ENCODE data around the gene AR. TPM values are rescaled to one million over a fixed set of nuclear protein-coding genes. Genes with fewer than 3 reads are reported as not detected.
"Not testable (repeated sequence)": the region's sequence is repeated elsewhere in the genome, so short reads cannot be mapped to it uniquely, and the experiment has no call there.

The AR gene
- total RNA-seq, 2 experiments from 2014 or later, result not detected

DNA sequence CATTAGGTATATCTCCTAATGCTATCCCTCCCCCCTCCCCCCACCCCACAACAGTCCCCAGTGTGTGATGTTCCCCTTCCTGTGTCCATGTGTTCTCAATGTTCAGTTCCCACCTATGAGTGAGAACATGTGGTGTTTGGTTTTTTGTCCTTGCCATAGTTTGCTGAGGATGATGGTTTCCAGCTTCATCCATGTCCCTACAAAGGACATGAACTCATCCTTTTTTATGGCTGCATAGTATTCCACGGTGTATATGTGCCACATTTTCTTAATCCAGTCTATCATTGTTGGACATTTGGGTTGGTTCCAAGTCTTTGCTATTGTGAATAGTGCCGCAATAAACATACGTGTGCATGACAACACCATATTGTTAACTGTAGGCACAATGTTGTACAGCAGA lies 93.5 kb downstream of the AR start:
- not testable (repeated sequence) for H3K4me1 Mint-ChIP-seq, H3K27ac Mint-ChIP-seq, DNase-seq, H3K27me3 Mint-ChIP-seq, H3K36me3 Mint-ChIP-seq, H3K4me3 Mint-ChIP-seq, H3K9me3 Mint-ChIP-seq

GRCh38 chrX:67648361-67648760 lies 104.5 kb downstream of the AR start:
- H3K27me3 Mint-ChIP-seq, result no peaks in the 10 kb centered on the region
- H3K27ac Mint-ChIP-seq, result no peak overlapping the region
- no peaks in the 10 kb centered on the region for H3K36me3 Mint-ChIP-seq
- no peaks in the 10 kb centered on the region for H3K9me3 Mint-ChIP-seq
- no peak for DNase-seq
- H3K4me3 Mint-ChIP-seq, result no peak overlapping the region
- no peaks in the 10 kb centered on the region for H3K4me1 Mint-ChIP-seq

DNA sequence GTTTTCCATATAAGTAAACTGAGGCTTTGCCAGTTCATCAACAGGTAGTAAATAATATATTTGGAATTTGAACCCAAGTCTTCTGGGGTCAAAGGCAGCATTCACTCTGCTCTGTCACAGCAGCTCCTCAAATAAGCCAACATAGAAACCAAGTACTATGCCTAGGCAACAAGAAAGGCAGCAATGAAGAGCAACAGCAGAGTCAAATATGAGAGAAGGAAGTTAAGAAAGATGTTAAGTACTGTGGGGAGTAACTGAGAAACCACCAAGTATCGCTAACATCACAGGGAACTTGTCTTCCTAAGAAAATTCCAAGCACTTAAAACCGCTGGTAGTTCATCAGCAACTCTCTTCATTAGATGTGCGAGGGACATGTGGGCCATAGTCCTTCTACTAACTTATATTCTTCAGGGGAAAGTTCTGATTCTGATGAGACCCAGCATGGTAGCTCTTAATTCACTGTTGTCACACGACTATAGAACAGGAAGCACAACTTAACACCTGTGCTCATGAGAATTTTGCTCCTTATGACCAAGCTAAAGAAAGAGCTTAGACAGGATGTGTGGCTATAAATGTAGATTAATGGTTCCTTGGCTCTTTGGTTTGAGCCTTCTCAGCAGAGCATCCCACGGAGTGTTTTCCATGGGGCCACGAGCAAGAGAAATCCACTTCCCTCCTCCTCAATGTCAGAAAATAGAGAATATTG lies 107.8 kb downstream of the AR start:
- no peaks in the 10 kb centered on the region for H3K36me3 Mint-ChIP-seq
- H3K27ac Mint-ChIP-seq, result no peak overlapping the region
- no peaks in the 10 kb centered on the region for H3K4me1 Mint-ChIP-seq
- no peaks in the 10 kb centered on the region for H3K27me3 Mint-ChIP-seq
- no peaks in the 10 kb centered on the region for H3K9me3 Mint-ChIP-seq
- DNase-seq, result no peak
- H3K4me3 Mint-ChIP-seq, result no peak overlapping the region

- no peaks in the 10 kb centered on the region for H3K36me3 Mint-ChIP-seq
- H3K4me1 Mint-ChIP-seq, result no peaks in the 10 kb centered on the region
- no peak for DNase-seq
- H3K27me3 Mint-ChIP-seq, result no peaks in the 10 kb centered on the region
- H3K4me3 Mint-ChIP-seq, result no peak overlapping the region
- H3K9me3 Mint-ChIP-seq, result no peaks in the 10 kb centered on the region
- H3K27ac Mint-ChIP-seq, result no peak overlapping the region
Measured at GRCh38 chrX:67652543-67652942, 108.7 kb downstream of the AR start.

DNA sequence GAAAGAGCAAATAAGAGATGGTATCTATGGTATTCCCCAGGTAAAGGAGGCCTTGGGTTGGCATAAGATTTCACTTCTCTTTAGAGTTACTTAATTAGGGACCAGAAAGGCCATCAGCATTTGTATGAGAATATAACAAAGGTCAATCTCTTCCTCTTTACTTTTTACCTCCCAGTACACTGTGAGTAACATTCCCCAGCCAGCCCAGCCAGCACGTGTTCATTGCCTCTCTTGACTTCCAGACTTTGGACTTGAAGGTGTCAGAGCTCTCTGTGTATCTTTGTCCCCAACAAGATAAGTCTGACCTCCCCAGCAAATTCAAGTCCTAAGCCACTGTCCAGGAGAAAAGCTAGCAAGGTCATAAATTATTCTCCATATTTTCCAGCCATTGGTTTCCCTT lies 110.5 kb downstream of the AR start:
- no peaks in the 10 kb centered on the region for H3K4me1 Mint-ChIP-seq
- H3K9me3 Mint-ChIP-seq, result no peaks in the 10 kb centered on the region

GRCh38 chrX:67665583-67665982 lies 121.8 kb downstream of the AR start:
- H3K4me1 Mint-ChIP-seq, result no peaks in the 10 kb centered on the region
- no peak for DNase-seq
- H3K36me3 Mint-ChIP-seq, result no peaks in the 10 kb centered on the region
- no peak overlapping the region for H3K4me3 Mint-ChIP-seq
- H3K27me3 Mint-ChIP-seq, result no peaks in the 10 kb centered on the region
- H3K27ac Mint-ChIP-seq, result no peak overlapping the region
- no peaks in the 10 kb centered on the region for H3K9me3 Mint-ChIP-seq

More for the DNA sequence above, 110.5 kb downstream of the AR start:
- Mint-ChIP-seq H3K27me3 (no peaks in the 10 kb centered on the region), H3K27ac (no peak overlapping the region), H3K36me3 (no peaks in the 10 kb centered on the region), H3K4me3 (no peak overlapping the region)
- DNase-seq, result no peak

GRCh38 chrX:67670717-67671116 lies 126.9 kb downstream of the AR start:
- H3K27me3 Mint-ChIP-seq, H3K36me3 Mint-ChIP-seq, H3K9me3 Mint-ChIP-seq, H3K27ac Mint-ChIP-seq, DNase-seq, H3K4me3 Mint-ChIP-seq, H3K4me1 Mint-ChIP-seq: not testable (repeated sequence)

- H3K4me3 Mint-ChIP-seq, result no peak overlapping the region
- DNase-seq, result no peak
- no peaks in the 10 kb centered on the region for H3K4me1 Mint-ChIP-seq
- H3K9me3 Mint-ChIP-seq, result peaks cover 6% of the 10 kb centered on the region
- no peak overlapping the region for H3K27ac Mint-ChIP-seq
- no peaks in the 10 kb centered on the region for H3K27me3 Mint-ChIP-seq
- no peaks in the 10 kb centered on the region for H3K36me3 Mint-ChIP-seq
Measured at GRCh38 chrX:67673741-67674274, 130.0 kb downstream of the AR start.

GRCh38 chrX:67674741-67675140 lies 130.9 kb downstream of the AR start:
- Mint-ChIP-seq H3K9me3 (peaks cover 6% of the 10 kb centered on the region), H3K4me1 (no peaks in the 10 kb centered on the region), H3K27ac (no peak overlapping the region), H3K36me3 (no peaks in the 10 kb centered on the region), H3K4me3 (no peak overlapping the region), H3K27me3 (no peaks in the 10 kb centered on the region)
- no peak for DNase-seq

- Mint-ChIP-seq H3K36me3 (no peaks in the 10 kb centered on the region), H3K9me3 (no peaks in the 10 kb centered on the region), H3K27me3 (no peaks in the 10 kb centered on the region), H3K27ac (no peak overlapping the region), H3K4me3 (no peak overlapping the region), H3K4me1 (no peaks in the 10 kb centered on the region)
- no peak for DNase-seq
Measured at GRCh38 chrX:67684136-67684535, 140.3 kb downstream of the AR start.

DNA sequence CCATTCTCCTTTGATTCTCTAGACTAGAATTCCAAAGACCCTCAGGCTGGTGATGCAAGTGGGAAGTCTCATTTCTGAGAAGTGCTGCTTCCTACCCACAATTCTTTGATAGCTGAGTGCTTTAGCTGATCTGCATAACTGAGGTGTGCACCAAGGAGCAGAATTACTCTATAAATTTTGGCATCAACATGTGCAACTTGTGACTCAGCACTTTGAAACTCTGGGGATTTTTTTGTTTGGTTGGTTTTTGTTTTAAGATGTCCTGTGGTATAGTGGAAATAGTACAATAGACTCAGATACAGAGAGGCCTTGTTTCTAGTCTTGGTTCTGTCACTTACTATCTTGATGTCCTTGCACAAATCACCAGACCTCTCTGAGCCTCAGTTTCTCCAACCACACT lies 148.4 kb downstream of the AR start:
- no peaks in the 10 kb centered on the region for H3K4me1 Mint-ChIP-seq
- no peaks in the 10 kb centered on the region for H3K27me3 Mint-ChIP-seq
- H3K9me3 Mint-ChIP-seq, result no peaks in the 10 kb centered on the region
- H3K27ac Mint-ChIP-seq, result no peak overlapping the region
- H3K36me3 Mint-ChIP-seq, result no peaks in the 10 kb centered on the region
- DNase-seq, result no peak
- H3K4me3 Mint-ChIP-seq, result no peak overlapping the region

DNA sequence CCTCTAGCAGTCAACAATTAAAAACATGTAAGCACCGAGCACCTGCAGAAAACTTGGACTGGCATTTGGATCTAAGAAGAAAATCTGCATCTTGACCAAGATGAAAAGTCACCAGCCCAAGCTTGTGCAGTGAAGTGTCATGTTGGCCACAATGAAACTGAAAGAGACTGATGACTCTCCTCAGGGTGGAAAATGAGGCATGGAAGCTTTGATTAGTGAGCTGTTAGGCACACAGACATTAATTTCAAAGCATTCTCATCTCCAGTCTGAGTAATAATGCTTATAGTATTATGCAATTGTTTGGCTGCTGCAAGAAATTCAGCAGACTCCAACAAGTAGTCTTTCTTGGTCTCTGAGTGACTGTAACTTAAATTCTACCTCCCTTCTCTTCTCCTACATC lies 150.1 kb downstream of the AR start:
- Mint-ChIP-seq H3K36me3 (no peaks in the 10 kb centered on the region), H3K27me3 (no peaks in the 10 kb centered on the region), H3K4me1 (no peaks in the 10 kb centered on the region), H3K9me3 (no peaks in the 10 kb centered on the region), H3K4me3 (no peak overlapping the region), H3K27ac (no peak overlapping the region)
- no peak for DNase-seq

DNA sequence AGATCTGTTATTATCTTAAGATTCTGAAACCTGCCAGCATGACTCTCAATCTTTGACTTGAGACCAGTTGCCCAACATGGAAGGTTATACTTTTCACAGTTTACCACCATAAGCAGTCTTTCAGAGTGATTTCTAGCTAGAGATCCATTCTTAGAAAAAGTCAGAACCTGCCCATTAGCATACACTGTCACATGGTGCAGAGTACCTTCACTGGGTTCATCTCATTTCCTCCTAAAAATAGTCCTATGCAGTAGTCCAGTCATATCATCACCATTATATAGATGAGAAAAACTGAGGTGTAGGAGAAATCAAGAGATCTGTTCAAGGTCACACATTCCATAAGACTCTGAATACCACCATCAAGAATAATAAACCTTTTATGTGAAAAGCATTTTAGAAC lies 153.6 kb downstream of the AR start:
- Mint-ChIP-seq H3K4me3 (no peak overlapping the region), H3K9me3 (no peaks in the 10 kb centered on the region), H3K36me3 (no peaks in the 10 kb centered on the region), H3K27me3 (no peaks in the 10 kb centered on the region), H3K4me1 (no peaks in the 10 kb centered on the region), H3K27ac (no peak overlapping the region)
- no peak for DNase-seq

DNA sequence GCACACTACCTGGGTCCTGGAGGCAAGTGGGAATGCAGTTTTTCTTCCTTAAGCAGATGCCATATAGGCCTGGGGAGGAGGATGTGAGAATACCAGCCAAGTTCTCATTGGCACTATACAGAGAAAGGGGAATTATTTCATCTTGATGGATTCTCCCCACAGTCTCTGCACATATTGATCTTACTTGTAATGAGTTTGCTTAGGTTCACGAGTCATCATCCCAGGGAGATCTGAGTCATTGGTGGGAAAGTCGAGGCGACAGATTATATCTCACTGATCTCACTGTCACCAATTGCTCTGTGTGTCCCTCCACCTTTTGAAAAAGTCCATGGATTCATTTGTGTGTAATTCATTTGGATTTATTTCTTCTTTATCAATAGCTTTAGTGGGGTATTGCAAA lies 156.8 kb downstream of the AR start:
- Mint-ChIP-seq H3K27me3 (no peaks in the 10 kb centered on the region), H3K27ac (no peak overlapping the region), H3K9me3 (no peaks in the 10 kb centered on the region), H3K4me3 (no peak overlapping the region), H3K4me1 (no peaks in the 10 kb centered on the region), H3K36me3 (no peaks in the 10 kb centered on the region)
- no peak for DNase-seq

- DNase-seq, result no peak
- Mint-ChIP-seq H3K4me3 (no peak overlapping the region), H3K9me3 (no peaks in the 10 kb centered on the region), H3K36me3 (no peaks in the 10 kb centered on the region), H3K4me1 (no peaks in the 10 kb centered on the region), H3K27me3 (no peaks in the 10 kb centered on the region), H3K27ac (no peak overlapping the region)
Measured at GRCh38 chrX:67714004-67714403, 170.2 kb downstream of the AR start.

- Mint-ChIP-seq H3K27me3 (no peaks in the 10 kb centered on the region), H3K4me3 (no peak overlapping the region), H3K36me3 (no peaks in the 10 kb centered on the region), H3K4me1 (no peaks in the 10 kb centered on the region), H3K27ac (no peak overlapping the region), H3K9me3 (no peaks in the 10 kb centered on the region)
- no peak for DNase-seq
Measured at GRCh38 chrX:67717571-67717970, 173.8 kb downstream of the AR start.

Data from activated naive CD8-positive, alpha-beta T cell treated with anti-CD3 and anti-CD28 coated beads for 36 hours (primary cell).